ENCODE data around the gene HOXD12. TPM values are rescaled to one million over a fixed set of nuclear protein-coding genes. Genes with fewer than 3 reads are reported as not detected.

HOXD12 gene
- total RNA-seq, 1 experiment from 2014 or later: not detected

DNA sequence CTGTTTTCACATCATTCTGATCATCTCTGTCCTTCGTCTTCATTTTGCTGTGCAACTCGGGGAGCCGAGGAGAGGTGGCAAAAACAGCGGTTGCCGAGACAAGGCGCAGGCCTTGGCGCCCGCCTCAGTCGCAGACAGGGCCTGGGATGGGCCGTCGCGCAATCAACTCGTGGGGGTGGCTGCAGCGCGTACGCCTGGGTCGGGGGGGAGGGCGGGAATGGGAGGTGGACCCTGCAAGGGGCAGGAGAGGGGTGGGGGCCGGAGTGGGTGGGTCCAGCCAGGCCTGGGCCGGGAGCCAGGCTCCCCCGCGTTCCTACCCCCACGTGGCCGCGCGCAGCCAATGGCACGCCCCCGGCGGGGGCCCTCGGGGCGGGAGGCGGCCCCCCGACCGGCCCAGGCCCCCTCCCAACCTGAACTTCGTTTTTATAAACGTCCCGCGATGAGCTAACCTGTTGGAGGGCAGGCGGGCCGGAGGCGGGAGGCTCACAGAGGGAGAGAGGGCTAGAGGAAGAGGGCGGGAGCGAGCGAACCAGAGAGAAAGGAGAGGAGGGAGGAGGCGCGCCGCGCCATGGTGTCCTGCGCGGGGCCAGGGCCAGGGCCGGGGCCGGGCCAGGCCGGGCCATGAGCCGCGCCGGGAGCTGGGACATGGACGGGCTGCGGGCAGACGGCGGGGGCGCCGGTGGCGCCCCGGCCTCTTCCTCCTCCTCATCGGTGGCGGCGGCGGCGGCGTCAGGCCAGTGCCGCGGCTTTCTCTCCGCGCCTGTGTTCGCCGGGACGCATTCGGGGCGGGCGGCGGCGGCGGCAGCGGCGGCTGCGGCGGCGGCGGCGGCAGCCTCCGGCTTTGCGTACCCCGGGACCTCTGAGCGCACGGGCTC is 7.1 kb upstream of the HOXD12 start, which contains the start of gene HOXD13:
HOXD13 (plus strand) TSS at position 452 of the 875 bp plus-strand sequence; CDS start at position 622, 170 bp downstream.
- DNase-seq (ENCODE audit: low read depth): peak; percentile 40

- peak; percentile 48 for DNase-seq (ENCODE audit: low read depth)
Observed at GRCh38 chr2:176093145-176093897, 6.3 kb upstream of the HOXD12 start.

GRCh38 chr2:176093898-176094249 is 5.7 kb upstream of the HOXD12 start:
- DNase-seq (ENCODE audit: low read depth): no peak

DNA sequence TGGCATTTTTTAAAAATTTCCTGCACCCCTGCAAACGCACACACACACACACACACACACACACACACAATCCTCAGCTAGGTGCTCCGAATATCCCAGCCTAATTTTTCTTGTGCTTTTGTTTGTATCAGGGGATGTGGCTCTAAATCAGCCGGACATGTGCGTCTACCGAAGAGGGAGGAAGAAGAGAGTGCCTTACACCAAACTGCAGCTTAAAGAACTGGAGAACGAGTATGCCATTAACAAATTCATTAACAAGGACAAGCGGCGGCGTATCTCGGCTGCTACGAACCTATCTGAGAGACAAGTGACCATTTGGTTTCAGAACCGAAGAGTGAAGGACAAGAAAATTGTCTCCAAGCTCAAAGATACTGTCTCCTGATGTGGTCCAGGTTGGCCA is 5.2 kb upstream of the HOXD12 start:
- no peak for DNase-seq (ENCODE audit: low read depth)

DNA sequence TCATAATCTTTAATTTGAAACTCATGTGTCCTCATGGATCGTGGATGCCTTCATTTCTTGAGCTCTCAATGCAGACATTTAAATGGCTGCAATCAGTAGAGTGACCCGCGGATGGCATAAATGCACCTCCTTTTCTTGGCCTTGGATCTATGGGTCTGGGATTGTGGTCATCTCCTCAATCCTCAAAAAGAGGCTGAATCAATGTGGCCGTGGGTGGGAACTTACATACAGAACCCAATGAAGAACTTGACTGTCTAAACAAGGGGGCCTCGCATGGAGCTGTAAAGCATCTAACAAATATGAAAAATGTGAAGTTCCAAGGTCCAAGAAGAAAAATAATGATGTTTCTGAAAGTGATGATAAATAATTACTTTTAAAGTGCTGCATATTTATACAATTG is 4.2 kb upstream of the HOXD12 start:
- DNase-seq (ENCODE audit: low read depth): no peak

DNA sequence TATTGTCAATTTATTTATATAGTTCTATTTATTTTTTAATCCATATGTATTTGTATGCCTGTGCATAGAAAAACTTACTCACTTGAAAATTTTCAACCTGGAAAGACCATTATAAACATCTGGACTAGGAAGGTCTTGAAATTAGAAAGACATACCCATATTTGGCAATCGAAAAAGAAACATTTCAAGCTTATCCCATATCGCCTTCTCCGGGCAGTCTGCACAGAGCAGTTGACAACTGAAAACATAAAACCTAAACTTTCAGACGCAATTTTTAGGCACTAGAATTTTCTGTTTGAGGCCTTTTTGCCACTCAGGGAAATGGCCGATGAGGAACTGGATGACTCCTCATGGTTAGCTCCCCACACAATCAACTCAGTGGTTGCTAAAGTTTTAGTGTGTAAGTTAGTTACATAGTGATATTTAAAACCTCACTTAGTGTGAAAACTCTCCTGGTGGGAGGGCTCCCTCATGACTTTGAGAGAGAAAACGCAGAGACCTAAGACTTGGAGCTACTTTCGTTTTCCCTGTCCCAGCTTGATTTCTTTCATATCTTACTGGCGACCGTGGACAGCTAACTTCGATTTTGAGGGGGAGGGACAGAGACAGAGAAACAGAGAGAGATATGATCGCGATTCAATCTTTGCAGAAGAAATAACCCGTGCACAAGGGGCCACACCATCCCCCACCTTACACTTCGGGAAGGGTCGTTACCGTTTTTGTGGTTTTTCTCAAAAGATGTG is 3.2 kb upstream of the HOXD12 start:
- DNase-seq (ENCODE audit: low read depth): peak; percentile 69

- peak; percentile 81 for DNase-seq (ENCODE audit: low read depth)
Observed at GRCh38 chr2:176096986-176097819, 2.4 kb upstream of the HOXD12 start.

DNA sequence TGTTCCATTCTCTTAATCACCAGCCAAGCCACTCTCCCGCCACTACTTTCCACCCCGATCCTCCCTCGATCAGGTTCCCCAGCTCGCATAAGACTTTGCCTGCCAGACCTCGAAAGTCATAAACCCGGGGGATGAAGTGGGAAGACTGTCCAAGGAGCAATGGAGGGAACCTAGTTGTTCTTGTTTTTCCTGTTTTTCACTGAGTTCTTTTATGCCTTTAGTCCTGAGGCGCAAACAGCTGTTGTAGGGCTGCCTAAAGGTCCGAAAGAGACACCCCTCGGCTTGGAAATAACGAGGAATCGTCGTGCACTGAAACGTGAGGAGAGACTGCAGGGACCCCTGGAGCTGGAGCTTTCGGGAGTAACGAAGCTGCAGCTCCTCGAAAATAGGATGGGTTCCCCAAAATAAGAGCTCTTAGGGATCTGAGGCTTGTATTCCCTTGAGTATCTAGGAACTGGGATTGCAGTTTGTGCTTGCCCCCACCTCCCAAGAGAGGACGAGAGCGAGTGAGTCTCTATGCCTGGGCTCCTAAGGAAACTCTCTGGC is 1.7 kb upstream of the HOXD12 start:
- no peak for DNase-seq (ENCODE audit: low read depth)

DNA sequence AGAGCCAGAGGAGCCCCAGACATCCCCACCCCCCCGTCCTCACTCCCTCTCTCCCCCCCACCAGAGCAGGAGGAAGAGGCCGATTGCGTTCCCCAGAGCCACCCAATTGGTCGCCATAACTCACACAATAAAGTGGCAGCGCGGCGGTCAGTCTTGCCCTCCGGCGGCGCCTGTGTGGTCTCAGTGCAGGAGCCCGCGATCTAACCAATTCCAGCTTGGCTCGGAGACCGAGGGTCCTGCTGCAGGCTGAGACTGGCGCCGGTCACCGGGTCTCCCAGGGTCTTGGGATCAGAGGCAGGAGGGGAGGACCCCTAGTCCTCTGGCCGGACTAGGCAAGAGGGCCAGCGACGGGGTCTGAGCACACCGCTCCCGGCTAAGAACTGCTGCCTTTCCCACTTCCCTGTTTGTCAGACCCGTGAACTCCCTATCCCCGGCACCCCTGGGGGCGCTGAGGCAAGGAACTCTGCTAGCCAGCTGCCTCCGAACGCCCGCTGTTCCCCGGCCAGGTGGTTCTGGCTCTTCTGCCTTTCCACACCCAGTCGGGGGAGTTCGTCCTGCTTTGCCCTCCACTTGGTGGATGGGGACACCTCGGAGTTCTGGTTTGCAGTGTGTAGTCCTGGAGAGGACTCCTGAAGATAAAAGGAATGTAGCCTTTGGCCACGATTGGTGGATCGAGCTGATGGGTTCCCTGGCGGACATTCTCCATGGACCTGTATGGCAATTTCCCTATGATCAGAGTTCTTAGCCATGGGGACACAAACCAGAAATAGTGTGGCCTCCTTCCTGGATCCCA is 1.0 kb upstream of the HOXD12 start:
- DNase-seq (ENCODE audit: low read depth): peak; percentile 46

DNA sequence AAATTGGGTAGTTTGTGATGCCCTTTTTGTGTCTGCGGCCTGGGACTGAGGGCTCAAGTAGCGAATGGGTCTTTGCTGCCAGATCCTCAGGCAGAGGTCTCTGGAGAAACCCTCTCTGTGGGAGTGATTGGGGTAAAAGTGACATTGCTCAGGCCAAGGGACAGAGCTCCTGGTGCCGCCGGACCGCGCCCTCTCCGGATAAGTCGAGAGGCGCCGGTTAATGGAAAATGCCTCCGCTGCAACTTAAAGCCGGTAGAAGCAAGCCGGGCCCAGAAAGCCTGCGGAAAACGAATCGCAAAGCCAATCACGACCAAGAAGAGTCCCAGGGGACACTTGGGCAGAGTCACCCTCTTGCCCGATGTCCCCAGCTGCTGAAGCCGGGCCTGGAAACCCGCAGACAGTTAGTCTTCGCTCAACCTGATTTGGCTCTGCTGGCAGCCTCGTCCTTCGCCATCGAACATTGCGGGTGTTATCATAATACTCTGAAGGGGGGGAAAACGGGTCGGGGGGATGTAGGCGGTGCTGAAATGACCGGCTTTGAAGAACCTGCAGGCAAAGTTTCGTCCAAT is 352 bp upstream of the HOXD12 start:
- DNase-seq (ENCODE audit: low read depth): no peak

DNA sequence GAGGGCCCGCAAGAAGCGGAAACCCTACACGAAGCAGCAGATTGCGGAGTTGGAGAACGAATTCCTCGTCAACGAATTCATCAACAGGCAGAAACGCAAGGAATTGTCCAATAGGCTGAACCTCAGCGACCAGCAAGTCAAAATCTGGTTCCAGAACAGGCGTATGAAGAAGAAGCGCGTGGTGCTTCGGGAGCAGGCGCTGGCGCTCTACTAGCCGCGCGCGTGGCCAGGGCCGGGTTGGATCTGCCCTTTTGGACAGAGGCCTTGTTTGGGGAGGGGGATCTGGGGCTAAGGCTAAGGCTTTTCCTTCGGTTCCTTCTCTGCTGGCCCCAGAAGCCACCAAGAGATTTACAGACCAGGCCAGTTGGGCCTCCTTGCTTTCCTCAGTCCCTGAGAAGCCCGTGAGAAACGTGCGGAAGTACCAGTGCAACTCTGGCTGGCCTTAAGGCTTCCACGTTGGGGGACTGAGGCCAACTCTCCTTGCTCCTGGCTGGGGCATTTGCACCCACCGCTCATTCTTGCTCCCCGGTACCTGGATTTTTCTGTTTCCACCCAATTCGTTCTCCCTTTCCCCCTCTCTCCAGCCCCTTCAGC is 1.0 kb downstream of the HOXD12 start:
- no peak for DNase-seq (ENCODE audit: low read depth)

DNA sequence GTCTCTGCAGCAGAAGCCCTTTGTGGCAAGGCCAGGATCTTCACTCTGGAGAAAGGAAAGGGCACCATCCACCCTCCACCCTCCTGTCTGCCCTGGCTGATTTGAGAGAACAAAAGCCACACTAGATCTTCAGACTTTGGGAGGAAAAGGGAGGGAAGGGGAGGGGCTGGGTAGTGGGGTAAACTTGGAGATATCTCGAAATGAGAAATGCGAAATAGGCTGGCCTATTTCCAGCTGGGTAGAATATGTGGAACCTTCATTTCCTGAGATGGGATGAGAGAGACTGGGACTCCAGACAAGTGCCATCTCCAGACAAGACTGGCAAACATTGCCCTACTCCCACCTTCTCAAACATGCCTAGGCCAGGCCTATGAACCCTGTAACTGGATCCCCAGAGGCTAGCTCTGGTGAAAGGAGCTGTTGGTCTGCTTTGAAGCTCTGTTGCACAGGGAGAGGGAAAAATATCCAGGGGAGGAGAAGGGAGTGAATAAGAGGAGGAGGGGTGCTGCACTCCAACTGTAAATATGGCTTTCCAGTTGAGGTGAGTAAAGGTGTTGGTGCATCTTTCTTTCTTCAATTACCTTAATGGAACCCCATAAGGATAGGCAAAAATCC is 1.7 kb downstream of the HOXD12 start:
- no peak for DNase-seq (ENCODE audit: low read depth)

DNA sequence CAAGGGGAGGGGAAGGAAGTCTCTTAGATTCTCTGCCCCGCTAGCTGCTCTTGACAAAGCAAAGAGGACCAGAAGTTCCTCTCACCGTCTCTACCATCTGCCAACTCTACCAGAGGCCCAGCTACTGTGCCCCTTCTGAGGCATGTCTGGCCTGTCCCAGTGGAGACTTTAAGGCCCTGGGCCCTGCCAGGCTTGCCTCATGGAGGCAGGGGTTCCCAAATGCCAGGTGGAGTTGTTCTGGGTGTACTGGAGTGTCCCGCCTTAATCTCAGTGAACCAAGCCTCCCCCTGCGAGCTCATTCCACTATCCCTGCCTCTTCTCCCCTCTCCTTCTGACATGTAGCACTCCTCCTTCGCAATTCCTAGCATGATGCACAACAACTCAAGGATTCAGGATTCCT is 2.2 kb downstream of the HOXD12 start:
- DNase-seq (ENCODE audit: low read depth): no peak

DNA sequence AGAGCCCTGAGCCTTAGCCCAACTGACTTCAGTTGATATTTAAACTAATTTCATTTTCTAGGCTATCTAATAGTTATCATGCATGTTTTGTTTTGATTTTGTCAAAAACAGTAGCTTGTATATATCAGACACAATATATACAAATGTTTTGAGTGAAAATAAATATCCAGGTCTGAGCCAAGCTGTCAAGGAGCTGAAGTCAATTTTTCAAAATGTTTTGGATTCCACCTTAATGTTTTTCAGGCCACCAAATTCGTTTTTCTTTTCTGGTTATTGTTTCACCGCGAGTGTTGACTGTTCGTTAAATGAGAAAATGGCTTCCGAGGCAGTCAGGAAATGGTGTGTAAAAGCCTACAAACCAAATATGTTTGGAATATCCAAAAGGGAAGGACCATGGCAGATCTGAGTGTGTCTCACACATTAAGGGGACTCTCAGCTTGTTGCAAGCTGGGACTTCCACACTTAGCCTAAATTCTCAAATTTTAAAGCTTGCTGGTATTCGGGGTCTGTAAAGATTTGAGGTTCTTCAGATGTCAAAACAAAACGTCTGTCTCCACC is 2.8 kb downstream of the HOXD12 start:
- DNase-seq (ENCODE audit: low read depth): no peak

GRCh38 chr2:176103194-176103593 is 3.6 kb downstream of the HOXD12 start:
- no peak for DNase-seq (ENCODE audit: low read depth)

DNA sequence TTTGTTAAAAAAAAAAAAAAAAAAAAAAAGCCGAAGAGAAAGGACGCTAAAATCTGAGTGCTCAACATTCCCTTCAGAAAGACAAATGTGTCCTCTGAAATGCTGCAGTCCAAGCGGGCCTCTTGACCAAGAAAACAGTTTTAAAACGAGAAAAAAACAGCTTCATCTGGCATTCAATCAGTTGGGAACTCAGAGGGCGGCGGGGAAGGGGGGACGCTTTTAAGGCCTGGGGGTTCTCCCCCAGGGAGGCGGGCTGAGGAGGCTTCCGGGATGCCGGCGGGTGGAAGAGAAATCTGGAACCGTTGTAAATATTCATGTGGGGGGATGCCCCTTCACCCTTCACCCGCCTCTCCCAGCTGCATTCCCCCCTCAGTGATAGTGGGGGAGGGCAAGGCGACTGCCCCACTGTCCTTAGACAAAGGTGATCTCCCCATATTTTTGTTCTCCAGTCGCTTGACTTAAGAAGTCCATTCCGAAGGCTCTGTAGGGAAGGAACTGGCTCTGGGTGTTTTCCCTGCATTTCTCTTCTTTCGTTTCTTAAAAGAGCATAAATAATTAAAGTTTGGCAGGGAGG is 4.2 kb downstream of the HOXD12 start:
- no peak for DNase-seq (ENCODE audit: low read depth)

- DNase-seq (ENCODE audit: low read depth): no peak
Observed at GRCh38 chr2:176104316-176105077, 4.9 kb downstream of the HOXD12 start.

Data from RPMI7951 (cell line).